Stimulated activated CD8-positive, alpha-beta memory T cell treated with anti-CD3 and anti-CD28 coated beads, Interleukin-4, amount 100 ng/mL, for 24 hours (primary cell): ENCODE data around the gene MARVELD1.
A peak's percentile ranks its signal among the peaks of the same experiment; 100 is the strongest.
"Not testable (repeated sequence)": the region's sequence is repeated elsewhere in the genome, so short reads cannot be mapped to it uniquely, and the experiment has no call there.

Source experiments
- DNase-seq: peaks from one replicate; pipeline ENCODE4 v3.0.0-alpha.2; 2020; ENCODE audit warnings: low read depth

The MARVELD1 gene

DNA sequence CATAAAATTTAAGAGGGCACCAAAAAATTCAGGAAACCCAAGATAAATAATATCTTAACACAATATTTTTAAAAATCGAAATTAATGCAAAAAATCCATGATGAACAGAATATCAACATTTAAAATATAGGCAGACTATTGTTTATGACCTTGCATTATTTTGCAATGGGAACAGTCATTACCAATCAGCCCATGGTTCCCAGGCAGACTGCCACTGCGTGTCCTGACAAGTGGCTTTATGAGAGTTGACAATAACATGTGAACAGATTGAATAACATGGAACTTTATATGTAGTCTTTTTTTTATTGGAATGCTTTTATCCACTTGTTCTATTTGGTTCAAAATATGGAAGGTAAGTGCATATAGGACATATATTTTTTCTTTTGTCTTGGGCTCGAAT, 23.4 kb upstream of the MARVELD1 start:
- no peak for DNase-seq

DNA sequence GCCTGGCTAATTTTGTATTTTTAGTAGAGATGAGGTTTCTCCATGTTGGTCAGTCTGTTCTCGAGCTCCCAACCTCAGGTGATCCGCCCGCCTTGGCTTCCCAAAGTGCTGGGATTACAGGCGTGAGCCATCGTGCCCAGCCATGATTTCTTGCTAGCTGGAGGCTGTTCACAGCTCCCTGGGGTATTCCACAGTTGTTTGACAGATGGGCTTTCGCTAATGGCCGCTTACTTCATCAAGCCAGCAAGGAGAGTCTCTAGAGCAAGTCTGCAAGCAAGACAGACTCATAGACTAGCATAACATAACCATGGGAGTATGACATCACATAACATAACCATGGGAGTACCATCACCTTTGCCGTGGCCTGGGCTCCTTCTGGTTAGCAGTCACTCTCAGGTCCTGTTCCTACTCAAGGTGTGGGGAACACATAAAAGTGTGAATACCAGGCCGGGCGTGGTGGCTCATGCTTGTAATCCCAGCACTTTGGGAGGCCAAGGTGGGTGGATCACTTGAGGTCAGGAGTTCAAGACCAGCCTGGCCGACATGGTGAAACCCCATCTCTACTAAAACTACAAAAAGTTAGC, 15.4 kb upstream of the MARVELD1 start:
- DNase-seq = not testable (repeated sequence)

DNA sequence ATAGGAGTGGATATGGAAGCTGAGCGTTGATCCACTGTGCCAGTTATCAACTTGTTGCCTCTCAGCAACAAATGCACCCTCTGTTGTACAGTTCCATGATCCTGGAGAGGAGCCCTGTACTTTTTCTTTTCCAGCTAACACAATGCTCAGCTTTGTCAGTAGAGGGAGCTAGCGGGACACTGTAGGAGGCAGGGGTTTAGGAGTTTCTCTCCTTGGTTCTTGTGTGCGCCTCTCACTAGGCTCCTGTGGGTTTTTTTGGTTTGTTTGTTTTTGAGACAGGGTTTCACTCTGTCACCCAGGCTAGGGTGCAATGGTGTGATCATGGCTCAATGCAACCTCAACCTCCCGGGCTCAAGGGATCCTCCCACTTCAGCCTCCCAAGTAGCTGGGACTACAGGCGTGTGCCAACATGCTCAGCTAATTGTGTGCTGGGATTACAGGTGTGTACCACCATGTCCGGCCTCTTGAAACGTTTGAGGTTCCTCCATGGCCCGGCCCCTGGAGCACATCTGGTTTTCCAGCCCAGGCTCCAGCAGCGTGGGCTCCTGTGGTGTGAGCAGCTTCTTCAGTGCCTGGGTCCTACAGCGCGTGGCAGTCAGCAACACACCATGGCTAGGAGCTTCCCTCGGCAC, 12.0 kb upstream of the MARVELD1 start:
- DNase-seq = no peak

DNA sequence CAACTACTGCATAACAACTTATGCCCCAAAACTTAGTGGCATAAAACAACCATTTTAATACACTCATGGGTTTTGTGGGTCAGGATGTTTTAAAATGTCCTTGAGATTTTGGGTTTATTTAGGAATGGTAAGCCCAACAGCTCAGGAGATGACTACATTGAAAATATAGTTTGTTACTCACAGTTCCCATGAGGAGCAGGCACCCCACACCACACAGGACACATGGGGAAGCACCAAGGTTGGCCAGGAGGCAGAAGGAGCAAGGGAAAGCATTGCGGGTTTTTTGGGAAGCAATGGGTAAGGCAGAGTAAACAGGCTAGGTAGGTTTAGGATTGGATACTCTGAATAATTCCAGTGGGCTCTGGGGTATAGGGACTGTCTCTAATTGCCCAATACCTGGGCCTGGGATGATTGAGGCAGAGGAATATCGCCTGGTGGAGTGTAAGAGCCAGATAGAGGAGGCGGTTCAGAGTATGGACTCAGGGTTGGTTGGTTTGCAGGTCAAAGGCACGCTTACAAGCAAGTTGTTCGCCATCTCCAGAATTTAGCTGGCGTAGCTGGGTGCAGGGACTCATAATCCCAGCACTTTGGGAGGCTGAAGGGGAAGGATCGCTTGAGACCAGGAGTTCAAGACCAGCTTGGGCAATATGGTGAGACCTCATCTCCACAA, 10.0 kb upstream of the MARVELD1 start:
- no peak for DNase-seq

DNA sequence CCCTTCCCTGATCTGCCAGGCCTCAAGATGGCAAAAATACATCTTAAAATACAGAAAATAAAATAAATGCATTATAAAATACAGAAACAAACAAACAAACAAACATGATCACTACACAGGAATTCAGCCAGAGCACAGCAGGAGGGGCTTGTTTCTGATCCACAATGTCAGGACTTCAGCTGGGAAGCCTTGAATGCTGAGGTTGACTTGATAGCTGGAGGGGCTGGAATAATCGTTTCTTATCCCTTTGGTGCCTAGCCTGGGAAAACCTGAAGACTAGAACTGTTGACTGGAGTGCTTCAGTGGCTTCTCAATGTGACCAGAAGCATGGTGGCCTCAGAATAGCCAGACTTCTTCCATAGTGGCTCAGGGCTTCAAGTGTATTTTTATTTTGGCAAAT, 9.2 kb upstream of the MARVELD1 start:
- no peak for DNase-seq

DNA sequence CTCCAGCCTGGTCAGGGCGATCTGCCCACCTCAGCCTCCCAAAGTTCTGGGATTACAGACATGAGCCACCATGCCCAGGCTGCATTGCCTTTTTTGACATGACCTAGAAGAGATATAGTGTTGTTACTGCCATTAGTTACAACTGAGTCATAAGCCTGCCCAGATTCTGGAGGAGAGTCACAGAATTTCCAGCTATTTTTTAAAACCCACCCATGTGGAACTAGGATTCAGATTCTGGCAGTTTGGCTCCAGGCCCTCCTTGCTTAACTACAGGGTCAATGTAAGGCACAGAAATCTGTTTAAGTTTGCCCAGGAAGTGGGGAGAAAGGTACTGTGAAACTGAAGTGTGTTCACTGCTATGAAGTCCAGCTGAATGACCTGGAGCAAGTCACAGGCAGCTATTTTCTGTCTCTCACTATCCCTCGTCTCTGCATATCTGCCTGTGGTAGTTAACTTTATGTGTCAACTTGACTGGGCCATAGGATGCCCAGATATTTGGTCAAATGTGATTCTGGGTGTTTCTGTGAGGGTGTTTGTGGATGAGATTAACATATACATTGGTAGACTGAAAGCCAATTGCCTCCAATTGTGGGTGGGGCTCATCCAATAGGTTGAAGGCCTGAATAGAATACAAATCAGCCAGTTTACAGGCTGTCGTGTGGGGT, 8.4 kb upstream of the MARVELD1 start:
- no peak for DNase-seq

DNA sequence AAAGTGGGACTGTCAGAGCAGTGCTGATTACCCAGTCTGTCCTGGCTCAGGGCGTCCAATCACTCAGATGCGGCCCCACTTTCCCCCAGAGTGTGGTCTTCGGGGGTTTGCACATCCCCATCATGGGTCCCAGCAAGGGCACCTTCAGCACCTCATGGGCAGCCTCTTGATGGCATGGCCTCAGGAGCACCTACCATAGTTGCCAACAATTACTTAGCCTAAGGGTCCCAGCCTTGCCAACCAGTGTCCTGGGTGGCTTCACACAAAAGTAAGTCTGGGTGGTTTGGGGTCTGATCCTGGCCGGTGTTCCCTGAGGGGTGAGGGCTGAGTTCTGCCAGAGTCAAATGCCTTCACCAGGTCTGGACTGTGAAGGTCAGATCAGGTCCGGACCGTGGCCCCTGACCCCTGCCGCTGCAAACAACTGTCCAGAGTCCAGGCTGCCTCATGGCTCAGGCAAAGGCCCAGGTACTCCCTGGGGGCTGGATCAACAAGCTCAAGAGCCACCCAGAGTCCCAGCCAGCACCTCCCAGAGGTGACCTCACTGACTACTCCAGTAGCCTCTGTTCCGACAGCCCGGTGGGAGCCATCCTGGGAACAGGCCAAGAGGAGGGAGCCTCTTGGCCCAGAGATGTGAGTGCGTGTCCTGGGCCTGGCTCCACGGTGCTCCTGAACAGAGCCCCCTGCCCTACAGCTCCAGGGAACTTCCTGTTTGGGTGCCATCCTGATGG, 6.2 kb upstream of the MARVELD1 start:
- DNase-seq = no peak

DNA sequence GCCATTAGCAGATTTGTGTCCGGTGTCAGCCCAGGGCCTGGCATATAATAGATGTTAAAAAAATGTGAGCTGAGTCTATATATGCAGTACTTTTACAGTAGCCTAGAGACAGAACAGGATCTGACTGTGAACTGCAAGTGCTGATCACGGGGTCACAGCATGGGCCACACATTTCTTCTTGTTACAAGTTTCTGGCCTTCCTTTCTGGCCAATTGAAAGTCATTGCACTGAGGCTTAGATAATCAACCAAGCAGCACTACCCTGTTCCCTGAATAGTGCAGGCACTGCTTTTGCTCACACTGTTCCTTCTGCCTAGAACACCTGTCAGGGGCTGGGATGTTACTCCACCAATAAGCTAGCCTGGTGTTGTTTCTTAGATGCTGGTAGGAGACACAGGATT, 5.4 kb upstream of the MARVELD1 start:
- DNase-seq = no peak

DNA sequence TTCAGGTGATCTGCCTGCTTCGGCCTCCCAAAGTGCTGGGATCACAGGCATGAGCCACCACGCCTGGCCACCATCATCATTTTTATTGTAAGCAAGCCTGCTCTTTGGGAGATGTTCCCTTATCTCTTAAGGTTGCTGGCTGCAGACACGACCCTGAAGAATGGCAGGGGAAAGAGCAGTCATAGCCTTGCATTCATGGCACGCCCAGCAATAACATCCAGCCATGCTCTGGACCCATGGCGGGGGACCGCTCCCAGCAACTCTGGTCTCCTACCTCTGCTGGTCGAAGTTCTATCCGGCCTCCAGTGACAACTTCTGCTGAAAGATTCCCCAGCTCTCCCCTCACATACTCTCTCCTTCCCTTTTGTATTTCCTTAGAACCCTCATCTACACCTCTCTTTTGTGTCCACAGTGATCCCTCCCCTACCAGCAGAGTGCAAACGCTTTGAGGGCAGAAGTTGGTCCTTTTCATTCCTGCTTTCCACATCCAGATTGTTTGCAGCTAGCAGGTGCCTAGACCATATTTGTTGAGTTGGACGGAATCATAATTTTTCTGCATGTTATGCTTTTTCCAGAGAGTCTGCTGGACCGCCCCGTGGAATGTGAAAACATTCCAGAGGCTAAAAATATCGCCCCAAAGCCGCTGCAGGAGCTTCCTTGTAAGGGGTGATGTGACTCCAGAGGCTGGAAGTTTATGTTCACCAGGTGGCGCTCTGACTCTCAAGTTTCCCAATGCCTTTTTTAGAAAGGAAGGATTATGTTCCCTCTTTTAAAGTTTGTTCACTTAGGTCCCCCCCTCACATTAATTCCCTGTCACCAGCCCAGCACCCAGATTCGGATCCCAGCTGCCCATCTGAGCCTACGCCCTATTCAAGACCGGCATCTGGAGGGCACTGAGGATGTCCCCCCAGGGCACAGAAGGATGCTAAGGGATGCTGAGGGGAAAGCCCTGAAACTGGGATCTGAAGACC, 4.3 kb upstream of the MARVELD1 start:
- DNase-seq = peak; percentile 23

DNA sequence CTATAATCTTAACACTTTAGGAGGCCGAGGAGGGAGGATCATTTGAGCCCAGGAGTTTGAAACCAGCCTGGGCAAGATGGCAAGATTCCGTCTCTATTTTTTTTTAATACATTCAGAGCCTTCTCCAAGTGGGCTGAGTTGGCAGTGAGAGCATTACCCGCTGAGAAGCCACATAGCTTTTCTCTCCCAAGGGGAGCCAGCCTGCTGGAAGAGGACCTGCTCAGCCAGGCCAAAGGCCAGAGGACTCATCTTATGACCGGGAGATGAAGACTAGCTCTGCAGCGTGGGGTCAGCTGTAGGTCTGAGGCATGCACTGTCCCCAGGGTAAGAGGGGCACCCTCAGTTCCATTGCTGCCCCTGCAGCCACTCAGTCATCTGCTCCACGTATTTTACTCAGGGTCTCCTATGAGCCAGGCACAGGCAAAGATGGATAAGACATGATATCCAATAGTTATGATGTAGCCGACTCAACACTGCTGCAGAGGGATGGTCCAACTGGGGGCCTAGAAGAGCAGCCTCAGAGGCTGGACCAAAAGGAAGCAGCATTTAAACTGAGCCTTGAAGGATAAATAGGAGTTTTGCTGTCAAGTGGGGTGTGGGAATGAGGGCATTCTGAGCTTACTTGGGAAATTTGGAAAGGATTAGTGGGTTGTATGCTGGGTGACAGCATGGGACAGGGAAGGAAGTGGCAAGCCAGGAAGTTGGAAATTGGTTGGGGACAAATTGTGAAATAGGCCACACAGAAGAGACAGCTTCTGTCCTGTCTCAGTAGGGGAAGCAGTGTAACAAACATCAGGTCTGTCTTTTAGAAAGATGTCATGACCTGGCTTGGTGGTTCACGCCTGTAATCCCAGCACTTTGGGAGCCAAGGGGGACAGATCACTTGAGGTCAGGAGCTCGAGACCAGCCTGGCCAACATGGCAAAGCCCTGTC, 1.6 kb upstream of the MARVELD1 start:
- no peak for DNase-seq

DNA sequence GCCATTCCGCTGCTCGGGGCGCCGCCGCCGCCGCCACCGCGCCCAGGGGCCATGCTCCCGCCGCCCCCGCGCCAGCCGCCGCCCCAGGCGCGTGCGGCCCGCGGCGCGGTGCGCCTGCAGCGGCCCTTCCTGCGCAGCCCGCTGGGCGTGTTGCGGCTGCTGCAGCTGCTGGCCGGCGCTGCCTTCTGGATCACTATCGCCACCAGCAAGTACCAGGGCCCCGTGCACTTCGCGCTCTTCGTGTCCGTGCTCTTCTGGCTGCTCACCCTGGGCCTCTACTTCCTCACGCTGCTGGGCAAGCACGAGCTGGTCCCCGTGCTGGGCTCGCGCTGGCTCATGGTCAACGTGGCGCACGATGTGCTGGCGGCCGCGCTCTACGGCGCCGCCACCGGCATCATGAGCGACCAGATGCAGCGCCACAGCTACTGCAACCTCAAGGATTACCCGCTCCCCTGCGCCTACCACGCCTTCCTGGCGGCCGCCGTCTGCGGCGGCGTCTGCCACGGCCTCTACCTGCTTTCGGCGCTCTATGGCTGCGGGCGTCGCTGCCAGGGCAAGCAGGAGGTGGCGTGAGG, 383 bp downstream of the MARVELD1 start:
- DNase-seq = peak; percentile 26

DNA sequence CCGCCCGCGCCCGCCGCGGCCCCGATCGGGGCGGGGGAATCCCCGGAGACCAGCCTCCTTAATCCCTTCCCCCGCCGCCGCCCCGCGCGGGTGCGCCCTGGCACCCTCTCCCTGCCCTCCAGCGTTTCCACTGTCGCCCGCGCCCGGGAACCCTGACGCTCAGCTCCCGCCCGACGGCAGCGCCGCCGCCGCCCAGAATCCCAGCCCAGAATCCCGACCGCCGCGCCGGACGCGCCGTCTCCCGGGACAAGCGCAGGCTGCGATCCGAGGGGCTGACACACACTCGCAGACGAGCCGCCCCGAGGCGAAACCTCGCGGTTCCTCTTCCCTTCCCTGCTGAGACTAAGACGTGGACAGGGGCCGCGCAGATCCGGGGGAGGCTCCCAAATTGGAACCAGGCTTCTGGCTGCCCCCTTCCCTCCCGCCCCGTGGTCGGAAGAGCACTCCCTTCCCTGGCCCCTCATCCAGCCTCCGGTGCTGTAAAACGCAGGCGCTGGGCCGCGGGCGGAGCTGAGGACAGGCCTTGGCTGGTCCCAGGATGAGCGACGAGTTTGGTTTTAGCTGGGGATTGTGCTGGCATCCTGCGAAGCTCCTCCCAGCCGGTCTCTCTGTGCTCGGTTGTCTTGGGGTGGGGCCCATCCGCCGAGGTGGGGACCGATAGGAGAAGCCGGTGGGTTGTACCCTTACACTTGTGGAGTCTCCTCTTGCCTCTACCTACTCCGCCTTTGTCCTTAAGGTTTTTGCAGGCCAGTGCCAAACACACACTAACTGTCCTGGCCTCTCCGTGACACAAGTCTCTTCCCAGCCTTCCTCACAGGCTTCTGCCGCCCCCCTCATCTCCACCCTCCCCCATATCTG, 1.1 kb downstream of the MARVELD1 start:
- DNase-seq = no peak

DNA sequence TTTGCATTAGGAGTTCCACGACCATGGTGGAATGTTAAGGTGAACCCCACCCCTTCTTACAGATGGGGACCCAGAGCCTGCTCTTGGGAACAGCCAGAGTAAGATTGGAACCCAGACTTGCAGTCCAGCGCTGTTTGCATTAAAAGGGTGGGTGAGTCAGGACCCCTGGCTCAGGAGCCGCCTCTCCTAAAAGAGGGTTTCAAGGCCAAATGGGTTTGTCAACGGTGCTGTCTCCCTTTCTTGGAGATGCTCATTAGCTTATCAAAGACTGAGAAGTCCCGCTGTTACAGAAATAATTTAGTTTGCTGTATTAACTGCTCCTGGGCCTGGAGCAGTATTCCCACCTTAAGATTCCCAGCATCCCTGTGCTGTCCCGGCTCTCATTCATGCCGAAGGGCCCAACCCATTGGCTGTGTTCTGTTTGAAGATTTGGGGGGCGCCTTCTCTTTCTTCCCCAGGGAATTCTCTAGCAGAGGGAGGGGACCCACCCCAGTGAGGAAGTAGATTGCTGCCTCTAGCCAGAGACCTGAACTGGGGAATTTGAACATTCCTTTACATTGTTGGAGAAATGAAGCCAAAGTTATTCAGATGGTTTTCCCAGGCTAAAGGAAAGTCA, 1.8 kb downstream of the MARVELD1 start:
- no peak for DNase-seq

DNA sequence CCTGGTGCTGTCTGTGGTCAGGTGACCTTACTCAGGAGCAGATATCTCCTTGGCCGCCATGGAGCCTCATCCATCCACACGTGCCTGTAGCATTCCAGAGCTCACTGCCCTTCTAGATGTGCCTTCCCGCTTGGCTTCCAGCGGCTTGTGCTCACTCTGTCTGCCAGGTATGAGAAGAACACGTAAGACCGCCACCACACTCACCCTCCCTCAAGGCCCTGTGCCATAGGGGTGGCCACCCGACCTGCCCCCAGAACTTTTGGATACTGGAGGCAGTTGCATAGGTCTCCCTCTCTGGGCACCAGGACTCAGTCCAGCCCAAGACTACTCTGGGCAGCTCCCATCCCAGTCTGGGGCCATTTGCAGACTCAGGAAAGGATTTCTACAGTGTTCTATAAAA, 4.1 kb downstream of the MARVELD1 start:
- no peak for DNase-seq

DNA sequence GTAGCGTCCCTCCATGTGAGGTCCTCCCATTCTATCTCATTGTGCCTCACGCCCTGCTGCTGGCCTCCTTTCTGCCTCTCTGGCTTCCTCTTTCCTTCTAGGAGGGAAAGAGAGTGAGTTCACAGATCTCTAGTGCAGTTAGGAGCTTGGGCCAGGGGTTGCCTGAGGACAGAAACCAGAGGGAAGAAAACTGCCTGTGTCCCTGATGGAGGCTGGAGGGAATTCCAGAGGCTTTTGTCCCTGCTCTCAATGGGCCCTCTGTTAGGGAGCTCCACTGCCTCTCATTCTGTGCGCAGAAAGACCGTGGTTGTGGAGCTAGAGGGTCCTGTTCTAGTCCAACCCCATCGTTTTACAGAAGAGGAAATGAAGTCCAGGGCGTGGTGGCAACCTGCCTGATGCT, 4.6 kb downstream of the MARVELD1 start:
- no peak for DNase-seq

DNA sequence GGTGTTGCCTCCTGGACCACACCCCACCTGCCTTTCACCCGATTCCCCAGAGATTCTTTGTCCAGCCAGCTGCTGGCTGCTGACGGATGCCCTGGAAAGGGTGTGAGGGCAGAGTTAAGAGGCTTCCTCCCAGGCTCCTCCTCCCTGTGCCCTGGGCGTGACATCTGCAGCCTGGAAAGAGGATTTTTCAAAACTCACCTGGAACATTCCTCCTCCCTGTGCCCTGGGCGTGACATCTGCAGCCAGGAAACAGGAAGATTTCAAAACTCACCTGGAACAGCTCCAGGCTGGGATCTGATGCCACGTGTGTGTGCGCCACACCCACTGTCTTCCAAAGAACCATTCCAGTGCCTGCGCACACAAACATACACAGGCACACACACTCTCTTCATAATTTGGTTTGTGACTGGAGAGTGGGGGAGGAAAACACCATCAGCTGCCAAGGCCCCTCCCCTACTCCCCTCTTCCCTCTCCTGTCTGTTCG, 5.2 kb downstream of the MARVELD1 start:
- DNase-seq = no peak

DNA sequence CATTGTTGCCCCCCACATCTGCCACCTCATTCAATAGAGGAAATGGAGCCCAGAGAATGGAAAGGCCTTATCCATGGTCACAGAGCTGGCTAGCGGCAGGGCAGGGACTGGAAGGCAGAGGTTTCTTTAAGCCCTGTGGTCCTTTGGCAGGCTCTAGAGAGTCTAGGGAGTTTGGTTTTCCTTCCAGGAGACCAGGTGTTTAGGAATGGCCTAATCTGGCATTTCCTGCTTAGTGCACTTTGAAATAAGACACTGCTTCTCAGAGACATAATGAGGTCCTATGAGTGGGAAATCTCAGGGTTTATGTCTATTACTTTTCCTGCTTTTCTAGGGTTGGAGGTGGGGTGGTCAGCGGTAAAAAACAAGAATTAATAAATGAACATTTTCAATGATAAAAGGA, 6.1 kb downstream of the MARVELD1 start:
- DNase-seq = no peak
